GM12864 (cell line): ENCODE data around the gene SPRR5.

Source experiments
- DNase-seq: peaks from one replicate; pipeline ENCODE4 v3.0.0-alpha.2; 2011; ENCODE audit warnings: low read depth
- H3K4me3 ChIP-seq: 2 replicates; pipeline ENCODE4 v1.5.1; 2011; ENCODE audit warnings: mild to moderate bottlenecking, low read depth, low read length, control low read depth
- CTCF ChIP-seq: IDR thresholded peaks from 2 replicates; pipeline ENCODE4 v1.5.1; 2011; ENCODE audit warnings: low read depth, mild to moderate bottlenecking, moderate library complexity, low read length, control low read depth, inconsistent platforms; ENCODE audit errors: missing control alignments

Gene SPRR5

GRCh38 chr1:152906023-152906565 is 40.9 kb upstream of the SPRR5 start:
- no peak for DNase-seq
- TF ChIP-seq CTCF = no peak
- H3K4me3 ChIP-seq = no peak overlapping the region

- H3K4me3 ChIP-seq = no peak within 1 kb of the TSS
- DNase-seq = no peak
- no peak for TF ChIP-seq CTCF
These were observed 39.1 kb upstream of the SPRR5 start, which contains the start of gene IVL for GRCh38 chr1:152907686-152908601. Gene IVL (plus strand): TSS chr1:152908546. CDS start chr1:152909798, 1,252 bp downstream.

- H3K4me3 ChIP-seq = no peak overlapping the region
- no peak for DNase-seq
- TF ChIP-seq CTCF = no peak
These were observed 37.8 kb upstream of the SPRR5 start for GRCh38 chr1:152909206-152909605.

- no peak for DNase-seq
These were observed 34.5 kb upstream of the SPRR5 start for GRCh38 chr1:152912471-152912870.

GRCh38 chr1:152912900-152913299 is 34.1 kb upstream of the SPRR5 start:
- TF ChIP-seq CTCF = no peak
- H3K4me3 ChIP-seq = no peak overlapping the region
- DNase-seq = no peak

More at GRCh38 chr1:152912471-152912870, 34.5 kb upstream of the SPRR5 start:
- H3K4me3 ChIP-seq = no peak overlapping the region
- TF ChIP-seq CTCF = no peak

GRCh38 chr1:152917794-152918193 is 29.2 kb upstream of the SPRR5 start:
- DNase-seq = no peak
- TF ChIP-seq CTCF = peak; percentile 35
- no peak overlapping the region for H3K4me3 ChIP-seq

GRCh38 chr1:152919071-152919470 is 27.9 kb upstream of the SPRR5 start:
- no peak for TF ChIP-seq CTCF
- no peak overlapping the region for H3K4me3 ChIP-seq
- no peak for DNase-seq
